NT2/D1 (cell line): Measurements from ENCODE around the gene DOCK2.

Source experiments
- DNase-seq: peaks from one replicate; pipeline ENCODE4 v3.0.0-alpha.2; 2011; ENCODE audit warnings: low read depth, low spot score
- H3K27me3 ChIP-seq: 2 replicates; pipeline ENCODE4 v1.6.0; 2011; ENCODE audit warnings: mild to moderate bottlenecking; ENCODE audit not compliant: insufficient read length, insufficient read depth
- H3K36me3 ChIP-seq: 2 replicates; pipeline ENCODE4 v1.6.1; 2011; ENCODE audit warnings: mild to moderate bottlenecking, low read length, mixed read lengths; ENCODE audit not compliant: insufficient read depth, insufficient read length
- H3K4me1 ChIP-seq: 2 replicates; pipeline ENCODE4 v1.5.1; 2011; ENCODE audit not compliant: insufficient read depth, insufficient read length
- H3K4me3 ChIP-seq: 2 replicates; pipeline ENCODE4 v1.5.1; 2011; ENCODE audit warnings: low read depth; ENCODE audit not compliant: insufficient read length
- H3K9ac ChIP-seq: 2 replicates; pipeline ENCODE4 v1.6.0; 2011; ENCODE audit warnings: low read depth; ENCODE audit not compliant: insufficient read length
- H3K9me3 ChIP-seq: 2 replicates; pipeline ENCODE4 v1.5.1; 2011; ENCODE audit warnings: mild to moderate bottlenecking, low read length; ENCODE audit not compliant: insufficient read depth
- SUZ12 ChIP-seq: IDR thresholded peaks from 2 replicates; pipeline ENCODE4 v1.6.1; 2011; ENCODE audit not compliant: insufficient read length, insufficient read depth; ENCODE audit errors: extremely low read depth
- YY1 ChIP-seq: IDR thresholded peaks from 2 replicates; pipeline ENCODE4 v1.6.1; 2011; ENCODE audit not compliant: insufficient read length, insufficient read depth
- ZNF274 ChIP-seq: IDR thresholded peaks from 2 replicates; pipeline ENCODE4 v1.6.1; 2011; ENCODE audit warnings: mild to moderate bottlenecking, low read depth, low read length

Gene DOCK2

DNA sequence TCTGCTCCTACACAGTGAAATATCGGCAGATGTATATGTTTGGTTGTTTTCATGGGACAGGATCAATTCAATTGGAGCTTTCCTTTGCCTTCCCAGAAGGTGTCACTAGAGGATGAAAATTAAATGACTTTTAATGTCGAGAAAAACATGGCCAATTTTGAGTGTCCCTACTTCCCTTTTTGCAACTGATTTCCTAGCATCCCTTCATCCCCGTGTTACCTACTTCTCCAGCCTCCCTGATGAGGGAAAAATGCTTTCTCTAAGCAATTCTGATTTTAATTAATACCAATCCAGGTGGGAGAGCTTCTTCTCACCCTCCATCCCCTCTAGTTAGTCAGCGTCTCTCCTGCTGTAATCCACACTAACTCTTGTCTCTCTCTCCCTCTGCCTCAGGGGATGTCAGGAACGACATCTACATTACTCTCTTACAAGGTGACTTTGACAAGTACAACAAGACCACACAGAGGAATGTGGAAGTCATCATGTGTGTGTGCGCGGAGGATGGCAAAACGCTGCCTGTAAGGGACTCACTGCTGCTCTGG is 64.9 kb downstream of the DOCK2 start:
- H3K9ac ChIP-seq: no peak overlapping the region
- no peaks in the 10 kb centered on the region for H3K36me3 ChIP-seq
- no peak overlapping the region for H3K4me3 ChIP-seq
- TF ChIP-seq SUZ12 (no peak), ZNF274 (no peak), YY1 (no peak)
- DNase-seq: no peak
- no peaks in the 10 kb centered on the region for H3K27me3 ChIP-seq
- H3K9me3 ChIP-seq: no peaks in the 10 kb centered on the region
- no peaks in the 10 kb centered on the region for H3K4me1 ChIP-seq

DNA sequence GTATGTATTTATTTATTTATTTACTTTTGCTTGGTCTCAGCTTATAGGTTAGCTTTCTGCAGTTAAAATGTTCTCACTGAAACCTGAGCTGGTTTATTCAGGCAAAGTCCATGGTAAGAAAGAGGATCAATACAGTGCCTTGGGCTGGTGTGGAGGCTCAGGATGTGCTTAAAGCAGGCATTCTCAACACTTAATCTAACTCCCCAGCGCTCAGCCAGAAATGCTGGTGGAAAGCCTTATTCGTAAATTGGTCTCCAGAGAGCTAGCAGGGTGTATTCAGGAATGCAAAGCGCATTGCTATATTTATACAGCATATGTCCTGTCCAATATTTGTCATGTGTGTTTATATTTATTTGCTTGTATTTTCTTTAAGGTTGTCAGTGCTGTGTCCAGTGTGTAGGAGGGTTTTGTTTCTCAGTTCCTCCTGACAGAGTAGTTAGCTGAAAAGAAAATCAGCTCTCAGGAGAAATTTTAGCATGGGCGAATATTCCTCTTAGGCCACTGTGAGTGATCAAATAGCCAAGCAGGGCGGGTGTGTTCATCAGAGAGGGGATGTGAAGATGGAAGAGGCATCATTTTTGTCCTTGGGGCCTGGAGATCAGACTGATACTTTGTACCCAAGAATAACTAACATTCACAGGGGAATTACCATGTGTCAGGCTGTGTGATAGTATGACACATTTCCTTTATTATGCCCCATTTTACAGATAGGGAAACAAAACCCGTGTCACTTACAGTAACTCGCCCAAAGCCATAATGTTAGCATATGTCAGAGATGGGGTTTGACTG is 65.8 kb downstream of the DOCK2 start:
- Histone ChIP-seq H3K4me3 (no peak overlapping the region), H3K9me3 (no peaks in the 10 kb centered on the region), H3K4me1 (no peaks in the 10 kb centered on the region), H3K27me3 (no peaks in the 10 kb centered on the region), H3K9ac (no peak overlapping the region), H3K36me3 (no peaks in the 10 kb centered on the region)
- TF ChIP-seq ZNF274: no peak
- no peak for TF ChIP-seq SUZ12
- no peak for TF ChIP-seq YY1
- no peak for DNase-seq

DNA sequence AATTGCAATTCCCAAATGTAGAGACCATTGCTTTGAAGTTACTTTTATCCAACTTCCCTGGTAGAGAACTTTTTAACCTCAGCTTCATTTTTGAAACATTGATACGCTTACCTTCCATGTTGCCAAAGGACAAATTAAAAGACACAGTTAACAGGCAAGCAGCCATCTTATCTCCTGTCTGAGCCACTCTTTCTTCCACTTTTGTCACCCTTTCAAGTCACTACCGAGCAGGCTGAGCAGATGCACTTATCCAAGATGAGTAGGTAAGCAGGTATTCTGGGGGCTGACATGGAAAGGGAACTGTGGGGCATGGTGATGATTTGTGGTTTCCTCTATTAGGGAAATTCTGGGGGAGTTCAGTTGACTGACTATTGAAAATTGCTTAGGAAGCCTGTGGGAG is 66.7 kb downstream of the DOCK2 start:
- no peaks in the 10 kb centered on the region for H3K36me3 ChIP-seq
- no peaks in the 10 kb centered on the region for H3K9me3 ChIP-seq
- no peak overlapping the region for H3K4me3 ChIP-seq
- no peak for DNase-seq
- H3K27me3 ChIP-seq: no peaks in the 10 kb centered on the region
- H3K4me1 ChIP-seq: no peaks in the 10 kb centered on the region
- TF ChIP-seq YY1 (no peak), ZNF274 (no peak), SUZ12 (no peak)
- no peak overlapping the region for H3K9ac ChIP-seq

DNA sequence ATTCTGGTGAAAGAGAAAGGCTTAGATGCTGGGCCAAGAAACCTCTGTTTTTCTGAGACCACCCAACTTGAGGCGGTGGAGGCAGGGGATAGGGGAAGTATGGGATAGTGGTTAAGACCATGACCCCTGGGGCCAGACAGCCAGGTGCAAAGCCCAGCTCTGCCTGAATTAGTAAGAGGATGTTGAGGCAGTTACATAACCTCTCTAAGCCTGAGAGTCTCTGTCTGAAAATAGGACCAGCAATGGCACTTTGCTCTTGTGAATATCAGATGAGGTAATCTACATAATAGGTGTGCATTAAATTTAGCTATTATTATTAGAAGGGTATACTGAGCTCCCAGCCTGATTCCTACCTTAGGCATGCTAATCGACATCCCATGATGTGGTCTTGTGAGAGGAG is 68.2 kb downstream of the DOCK2 start:
- TF ChIP-seq YY1 (no peak), ZNF274 (no peak), SUZ12 (no peak)
- Histone ChIP-seq H3K4me1 (no peaks in the 10 kb centered on the region), H3K4me3 (no peak overlapping the region), H3K9me3 (no peaks in the 10 kb centered on the region), H3K36me3 (no peaks in the 10 kb centered on the region), H3K9ac (no peak overlapping the region), H3K27me3 (no peaks in the 10 kb centered on the region)
- no peak for DNase-seq

DNA sequence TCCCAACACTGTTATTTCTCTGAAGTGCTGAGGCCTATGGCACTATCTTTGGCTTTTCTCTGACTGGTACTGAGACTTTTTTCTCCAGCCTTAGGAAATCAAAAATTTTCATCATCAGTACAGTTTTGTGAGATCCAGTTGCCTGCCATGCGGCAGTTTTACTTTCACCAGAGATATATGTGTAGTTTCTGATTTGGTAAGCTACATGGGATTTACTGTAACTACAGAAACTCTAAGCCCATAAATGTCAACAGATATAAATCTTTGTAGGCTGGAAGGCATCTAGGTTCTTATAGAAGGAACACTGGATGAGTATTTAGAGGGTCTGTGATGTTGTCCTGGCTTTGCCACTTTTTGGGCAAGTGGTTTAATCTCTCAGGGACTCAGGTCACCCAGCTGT is 69.0 kb downstream of the DOCK2 start:
- no peaks in the 10 kb centered on the region for H3K9me3 ChIP-seq
- no peak for TF ChIP-seq ZNF274
- TF ChIP-seq YY1: no peak
- no peak for TF ChIP-seq SUZ12
- no peak for DNase-seq
- no peak overlapping the region for H3K4me3 ChIP-seq
- H3K36me3 ChIP-seq: no peaks in the 10 kb centered on the region
- no peak overlapping the region for H3K9ac ChIP-seq
- H3K4me1 ChIP-seq: no peaks in the 10 kb centered on the region
- no peaks in the 10 kb centered on the region for H3K27me3 ChIP-seq

DNA sequence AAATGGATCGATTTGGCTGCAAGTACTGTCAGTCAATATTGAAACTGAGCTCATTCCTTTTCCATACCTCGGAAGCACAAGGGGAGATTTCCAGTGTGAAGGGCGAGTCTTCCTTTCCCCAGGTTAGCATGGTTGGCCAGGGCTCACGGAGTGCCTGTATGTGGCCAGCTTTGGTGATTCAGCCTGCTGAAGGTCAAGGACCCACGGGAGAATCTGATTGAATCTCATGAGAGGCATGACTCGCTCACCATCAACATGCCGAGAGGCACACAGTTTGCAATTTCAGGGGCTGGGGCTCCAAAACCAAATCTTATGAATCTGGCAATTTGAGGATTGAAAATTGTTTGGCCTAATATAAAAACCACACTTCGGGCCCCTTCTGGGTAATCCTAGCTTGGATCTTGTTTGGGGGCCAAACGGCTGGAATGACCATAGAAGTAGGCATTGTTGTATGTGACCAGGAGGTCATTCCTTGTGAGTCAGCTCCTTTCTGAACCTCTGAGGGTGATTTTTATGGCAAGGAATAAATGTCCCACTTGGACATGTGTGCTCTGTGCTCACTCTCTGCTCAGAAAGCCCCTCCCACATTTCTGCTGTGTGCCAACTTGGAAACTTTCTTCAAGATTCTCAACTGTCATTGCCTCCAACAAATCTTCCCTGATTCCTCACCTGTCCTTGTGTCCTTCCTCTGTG is 69.8 kb downstream of the DOCK2 start:
- H3K36me3 ChIP-seq: no peaks in the 10 kb centered on the region
- H3K9me3 ChIP-seq: no peaks in the 10 kb centered on the region
- no peaks in the 10 kb centered on the region for H3K27me3 ChIP-seq
- no peaks in the 10 kb centered on the region for H3K4me1 ChIP-seq
- DNase-seq: no peak
- TF ChIP-seq ZNF274 (no peak), YY1 (no peak), SUZ12 (no peak)
- H3K9ac ChIP-seq: no peak overlapping the region
- H3K4me3 ChIP-seq: no peak overlapping the region

DNA sequence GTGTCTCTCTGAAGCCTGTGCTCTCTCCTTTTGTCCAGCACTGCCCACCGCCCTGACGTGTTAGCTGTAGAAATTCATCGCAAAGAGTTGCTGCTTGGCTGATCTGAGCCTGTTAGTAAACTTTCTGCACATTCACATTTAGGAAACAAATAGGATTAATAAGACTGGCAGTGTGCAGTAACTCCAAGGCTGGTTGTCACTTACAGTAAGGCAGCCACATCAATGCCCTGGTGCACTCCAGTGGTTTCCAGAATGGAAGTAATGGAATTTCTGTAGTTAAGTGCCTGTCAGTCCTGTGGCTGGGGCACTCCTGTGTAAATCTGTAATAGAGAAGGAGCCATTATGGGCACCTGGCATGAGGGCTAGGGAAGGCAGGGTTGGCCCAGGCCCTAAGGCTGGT is 70.6 kb downstream of the DOCK2 start:
- H3K9ac ChIP-seq: no peak overlapping the region
- H3K9me3 ChIP-seq: no peaks in the 10 kb centered on the region
- H3K4me3 ChIP-seq: no peak overlapping the region
- H3K36me3 ChIP-seq: no peaks in the 10 kb centered on the region
- DNase-seq: no peak
- TF ChIP-seq YY1 (no peak), ZNF274 (no peak), SUZ12 (no peak)
- H3K27me3 ChIP-seq: no peaks in the 10 kb centered on the region
- H3K4me1 ChIP-seq: no peaks in the 10 kb centered on the region
